Measurements from ENCODE around the gene CDHR3. TPM values are rescaled to one million over a fixed set of nuclear protein-coding genes. Genes with fewer than 3 reads are reported as not detected.

The CDHR3 gene, protein sequence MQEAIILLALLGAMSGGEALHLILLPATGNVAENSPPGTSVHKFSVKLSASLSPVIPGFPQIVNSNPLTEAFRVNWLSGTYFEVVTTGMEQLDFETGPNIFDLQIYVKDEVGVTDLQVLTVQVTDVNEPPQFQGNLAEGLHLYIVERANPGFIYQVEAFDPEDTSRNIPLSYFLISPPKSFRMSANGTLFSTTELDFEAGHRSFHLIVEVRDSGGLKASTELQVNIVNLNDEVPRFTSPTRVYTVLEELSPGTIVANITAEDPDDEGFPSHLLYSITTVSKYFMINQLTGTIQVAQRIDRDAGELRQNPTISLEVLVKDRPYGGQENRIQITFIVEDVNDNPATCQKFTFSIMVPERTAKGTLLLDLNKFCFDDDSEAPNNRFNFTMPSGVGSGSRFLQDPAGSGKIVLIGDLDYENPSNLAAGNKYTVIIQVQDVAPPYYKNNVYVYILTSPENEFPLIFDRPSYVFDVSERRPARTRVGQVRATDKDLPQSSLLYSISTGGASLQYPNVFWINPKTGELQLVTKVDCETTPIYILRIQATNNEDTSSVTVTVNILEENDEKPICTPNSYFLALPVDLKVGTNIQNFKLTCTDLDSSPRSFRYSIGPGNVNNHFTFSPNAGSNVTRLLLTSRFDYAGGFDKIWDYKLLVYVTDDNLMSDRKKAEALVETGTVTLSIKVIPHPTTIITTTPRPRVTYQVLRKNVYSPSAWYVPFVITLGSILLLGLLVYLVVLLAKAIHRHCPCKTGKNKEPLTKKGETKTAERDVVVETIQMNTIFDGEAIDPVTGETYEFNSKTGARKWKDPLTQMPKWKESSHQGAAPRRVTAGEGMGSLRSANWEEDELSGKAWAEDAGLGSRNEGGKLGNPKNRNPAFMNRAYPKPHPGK
- 3.8 TPM in 2 replicates for total RNA-seq

DNA sequence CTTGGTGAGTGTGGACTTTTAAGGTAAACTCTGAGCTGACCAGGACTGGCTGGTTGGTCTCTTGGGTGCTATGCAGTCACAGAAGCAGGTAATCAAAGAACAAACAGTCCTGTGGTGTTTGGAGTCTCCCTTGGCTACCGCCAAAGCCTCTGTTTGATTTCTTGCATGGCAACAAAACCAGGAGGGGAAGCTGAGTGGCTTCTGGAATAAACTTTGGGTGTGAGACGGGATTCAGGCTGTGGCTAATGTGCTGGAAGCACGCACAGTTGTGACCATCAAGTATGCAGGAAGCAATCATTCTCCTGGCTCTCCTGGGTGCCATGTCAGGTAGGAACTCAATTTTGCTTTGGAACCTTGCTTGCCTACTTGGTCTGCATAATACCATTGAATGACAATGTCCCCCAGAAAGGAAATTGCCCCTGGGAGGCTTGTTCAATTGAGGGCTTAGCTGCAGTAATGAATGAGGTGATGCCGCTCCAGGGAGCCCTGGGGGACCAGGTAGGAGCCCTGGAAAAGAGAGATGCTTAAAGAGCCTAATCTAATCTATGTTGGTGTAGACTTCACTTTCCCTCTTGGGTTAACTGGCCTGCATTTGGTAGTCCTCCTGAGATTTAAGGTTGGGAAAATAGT lies at the start of gene CDHR3:
TSS of gene CDHR3 (plus strand) at position 227 of the 630 bp plus-strand sequence. CDS start at position 282, 55 bp downstream.

Other genes starting within 250 kb of the CDHR3 start
- 5.3 and 5.5 TPM in 2 replicates for gene ATXN7L1, start 86.7 kb upstream of the CDHR3 start, total RNA-seq
- 31.1 and 39.0 TPM in 2 replicates for gene SYPL1, start 149.0 kb downstream of the CDHR3 start, total RNA-seq

All from smooth muscle cell of bladder (primary cell).